Skeletal muscle cell (primary cell): Measurements from ENCODE around the gene CDX2.
"Not testable (repeated sequence)": the region's sequence is repeated elsewhere in the genome, so short reads cannot be mapped to it uniquely, and the experiment has no call there.

Source experiments
- DNase-seq: peaks from one replicate; pipeline ENCODE4 v3.0.0-alpha.2; 2010; ENCODE audit warnings: low read depth
- H3K4me3 ChIP-seq: 2 replicates; pipeline ENCODE4 v1.5.1; 2011; ENCODE audit warnings: low read depth, mild to moderate bottlenecking, control low read depth, low read length, moderate library complexity

Gene CDX2

GRCh38 chr13:27969082-27969865 lies at the start of gene CDX2:
Gene CDX2 (minus strand): TSS chr13:27969315. CDS start chr13:27969006, 309 bp downstream.
- no peak for DNase-seq
- H3K4me3 ChIP-seq = no peak within 1 kb of the TSS

GRCh38 chr13:28014301-28014700 lies 45.2 kb upstream of the CDX2 start:
- no peak overlapping the region for H3K4me3 ChIP-seq

GRCh38 chr13:28013482-28013881 lies 44.4 kb upstream of the CDX2 start:
- no peak for DNase-seq
- H3K4me3 ChIP-seq = no peak overlapping the region

More at GRCh38 chr13:28014301-28014700, 45.2 kb upstream of the CDX2 start:
- no peak for DNase-seq

- no peak overlapping the region for H3K4me3 ChIP-seq
- DNase-seq = no peak
These were observed 43.8 kb upstream of the CDX2 start for GRCh38 chr13:28012896-28013295.

GRCh38 chr13:28012383-28012782 lies 43.3 kb upstream of the CDX2 start:
- no peak overlapping the region for H3K4me3 ChIP-seq
- no peak for DNase-seq

GRCh38 chr13:28010046-28010445 lies 40.9 kb upstream of the CDX2 start:
- DNase-seq = no peak
- H3K4me3 ChIP-seq = no peak overlapping the region

- not testable (repeated sequence) for DNase-seq
These were observed 35.9 kb upstream of the CDX2 start for GRCh38 chr13:28005016-28005415.

GRCh38 chr13:28002886-28003698 lies 34.0 kb upstream of the CDX2 start:
- no peak overlapping the region for H3K4me3 ChIP-seq
- DNase-seq = no peak

More at GRCh38 chr13:28005016-28005415, 35.9 kb upstream of the CDX2 start:
- H3K4me3 ChIP-seq = not testable (repeated sequence)

GRCh38 chr13:28001837-28002473 lies 32.8 kb upstream of the CDX2 start:
- no peak for DNase-seq
- no peak overlapping the region for H3K4me3 ChIP-seq

GRCh38 chr13:28001049-28001448 lies 31.9 kb upstream of the CDX2 start:
- DNase-seq = no peak
- no peak overlapping the region for H3K4me3 ChIP-seq

GRCh38 chr13:28000567-28000966 lies 31.5 kb upstream of the CDX2 start:
- DNase-seq = no peak
- H3K4me3 ChIP-seq = no peak overlapping the region

- no peak for DNase-seq
- no peak overlapping the region for H3K4me3 ChIP-seq
These were observed 28.9 kb upstream of the CDX2 start for GRCh38 chr13:27997904-27998522.

- H3K4me3 ChIP-seq = no peak overlapping the region
- DNase-seq = no peak
These were observed 22.8 kb upstream of the CDX2 start for GRCh38 chr13:27991881-27992280.

GRCh38 chr13:27988520-27988919 lies 19.4 kb upstream of the CDX2 start, which contains the start of gene URAD:
Gene URAD (minus strand): TSS chr13:27988693. CDS start chr13:27988637, 56 bp downstream.
- no peak within 1 kb of the TSS for H3K4me3 ChIP-seq
- no peak for DNase-seq

GRCh38 chr13:27985600-27985999 lies 16.5 kb upstream of the CDX2 start:
- H3K4me3 ChIP-seq = no peak overlapping the region

GRCh38 chr13:27982361-27982760 lies 13.2 kb upstream of the CDX2 start:
- no peak for DNase-seq

More at GRCh38 chr13:27985600-27985999, 16.5 kb upstream of the CDX2 start:
- DNase-seq = no peak

GRCh38 chr13:27981006-27981708 lies 12.0 kb upstream of the CDX2 start:
- no peak for DNase-seq
- no peak overlapping the region for H3K4me3 ChIP-seq

More at GRCh38 chr13:27982361-27982760, 13.2 kb upstream of the CDX2 start:
- H3K4me3 ChIP-seq = no peak overlapping the region

GRCh38 chr13:27980280-27980998 lies 11.3 kb upstream of the CDX2 start:
- no peak for DNase-seq
- no peak overlapping the region for H3K4me3 ChIP-seq
